Measurements from ENCODE around the gene LYRM2.

- TF ChIP-seq CTCF (IDR thresholded peaks at IDR 0.05) (no peak), POLR2A (IDR thresholded peaks at IDR 0.05) (no peak)
Measured at GRCh38 chr6:89675949-89676748, 37.6 kb upstream of the LYRM2 start.

All from right lobe of liver (tissue), 4 donors.